T1000 (cell line): ENCODE results near the gene TM4SF1.
"Not testable (repeated sequence)": the region's sequence is repeated elsewhere in the genome, so short reads cannot be mapped to it uniquely, and the experiment has no call there.

Experiments used
- DNase-seq: peaks from one replicate; lab custom pipeline; 2025; ENCODE audit warnings: mixed read lengths; lab: John Stamatoyannopoulos, UW

Gene TM4SF1

DNA sequence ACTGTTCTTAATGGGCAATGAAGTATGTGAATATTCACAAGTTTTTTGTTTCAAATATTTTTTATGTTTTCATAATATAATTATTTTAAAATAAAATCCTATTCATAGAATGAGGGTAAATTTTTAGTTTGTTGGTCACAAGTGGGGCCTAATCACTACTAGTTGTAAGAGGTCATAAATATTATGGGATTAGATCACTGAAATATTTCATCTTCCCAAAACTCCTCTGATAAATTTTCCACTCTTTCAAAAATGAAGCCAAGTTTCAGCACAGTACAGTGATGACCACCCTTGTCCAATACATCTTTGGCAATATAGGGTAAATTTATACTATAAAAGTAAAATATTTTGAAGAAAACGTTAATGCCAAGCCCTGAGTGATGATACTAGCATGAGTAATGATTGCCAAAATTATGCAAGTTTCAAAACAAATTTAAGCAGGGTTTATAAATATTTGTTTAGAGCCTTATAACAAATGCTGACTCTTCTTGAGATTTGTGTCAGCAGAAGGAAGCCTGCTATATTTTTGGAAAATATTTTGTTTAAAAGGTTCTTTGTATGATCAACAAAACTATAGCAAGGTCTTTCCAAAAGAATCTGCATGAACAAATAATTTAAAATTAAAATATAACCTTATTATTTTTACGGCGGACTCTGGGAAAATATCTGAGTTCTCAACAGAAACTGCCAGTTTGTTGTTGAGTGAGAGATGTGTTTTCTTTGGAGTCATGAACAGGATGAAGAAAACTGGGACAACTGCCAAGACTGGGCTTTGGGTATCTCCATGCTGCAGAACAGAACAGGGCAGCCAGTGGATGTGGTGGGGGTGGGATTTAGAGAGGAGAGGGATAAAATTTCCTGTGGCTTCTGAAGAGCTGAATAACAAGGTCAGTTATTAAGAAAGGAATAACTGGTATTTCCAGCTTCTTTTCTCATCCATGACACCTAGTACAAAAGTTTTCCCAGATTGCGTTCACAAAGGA, 17.9 kb upstream of the TM4SF1 start:
- DNase-seq: no peak

DNA sequence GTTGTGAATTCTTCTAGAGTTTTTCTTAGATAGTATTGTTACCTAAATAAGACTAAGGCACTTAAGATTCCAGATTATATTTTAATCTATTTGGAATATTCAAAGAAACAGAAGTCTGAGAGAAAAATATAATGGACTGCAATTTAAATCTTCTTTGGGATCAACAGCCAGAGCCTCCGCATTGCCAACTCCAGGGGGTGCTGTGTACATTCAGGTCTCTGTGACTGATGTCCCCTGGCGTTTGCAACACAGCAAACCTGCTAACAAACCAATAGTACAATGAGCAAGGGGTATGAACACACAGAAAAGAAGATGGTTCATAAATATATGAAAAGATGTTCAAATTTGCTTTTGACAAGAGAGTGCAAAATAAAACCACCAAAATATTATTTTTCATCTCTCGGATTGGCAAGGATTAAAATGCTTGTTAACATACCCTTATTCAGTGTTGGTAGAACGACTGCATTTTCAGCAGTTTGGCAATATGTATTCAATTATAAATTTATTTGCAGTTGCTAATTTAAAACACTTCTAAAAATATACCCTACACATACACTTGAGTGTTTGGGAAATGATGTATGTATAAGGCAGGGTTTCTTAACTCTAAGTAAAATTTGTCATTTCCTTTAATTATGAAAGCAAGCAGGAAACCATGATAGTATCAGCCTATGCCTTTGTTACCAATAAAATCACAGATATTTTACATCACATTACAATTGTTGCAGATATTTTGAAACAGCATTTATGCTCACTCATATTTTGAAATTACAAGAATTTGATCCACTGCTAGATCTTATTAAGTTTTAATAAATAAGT, 16.1 kb upstream of the TM4SF1 start:
- no peak for DNase-seq

GRCh38 chr3:149391960-149392359, 14.5 kb upstream of the TM4SF1 start:
- no peak for DNase-seq

DNA sequence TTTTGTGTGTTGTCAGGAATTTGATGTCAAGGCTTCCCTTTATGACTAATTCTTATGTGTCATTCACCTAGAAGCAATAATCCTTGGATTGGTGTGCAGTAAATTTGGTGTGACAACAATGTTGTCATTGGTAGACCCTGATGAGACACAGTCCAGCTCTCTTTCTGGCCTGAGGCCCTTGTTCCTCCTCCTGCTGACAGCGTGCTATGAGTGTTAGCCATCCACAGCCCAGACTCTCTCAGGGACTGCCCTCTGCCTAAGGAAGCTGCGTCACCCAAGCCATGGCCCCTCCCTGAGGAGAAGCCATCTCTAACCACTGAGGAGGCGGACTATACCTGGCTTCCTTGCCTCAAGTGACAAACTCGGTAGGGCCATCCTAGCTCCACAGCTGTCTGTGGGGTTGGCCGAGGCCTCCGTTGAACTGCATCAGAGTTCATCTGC, 13.3 kb upstream of the TM4SF1 start:
- peak; percentile 72 for DNase-seq

GRCh38 chr3:149390294-149390693, 12.8 kb upstream of the TM4SF1 start:
- DNase-seq: no peak

DNA sequence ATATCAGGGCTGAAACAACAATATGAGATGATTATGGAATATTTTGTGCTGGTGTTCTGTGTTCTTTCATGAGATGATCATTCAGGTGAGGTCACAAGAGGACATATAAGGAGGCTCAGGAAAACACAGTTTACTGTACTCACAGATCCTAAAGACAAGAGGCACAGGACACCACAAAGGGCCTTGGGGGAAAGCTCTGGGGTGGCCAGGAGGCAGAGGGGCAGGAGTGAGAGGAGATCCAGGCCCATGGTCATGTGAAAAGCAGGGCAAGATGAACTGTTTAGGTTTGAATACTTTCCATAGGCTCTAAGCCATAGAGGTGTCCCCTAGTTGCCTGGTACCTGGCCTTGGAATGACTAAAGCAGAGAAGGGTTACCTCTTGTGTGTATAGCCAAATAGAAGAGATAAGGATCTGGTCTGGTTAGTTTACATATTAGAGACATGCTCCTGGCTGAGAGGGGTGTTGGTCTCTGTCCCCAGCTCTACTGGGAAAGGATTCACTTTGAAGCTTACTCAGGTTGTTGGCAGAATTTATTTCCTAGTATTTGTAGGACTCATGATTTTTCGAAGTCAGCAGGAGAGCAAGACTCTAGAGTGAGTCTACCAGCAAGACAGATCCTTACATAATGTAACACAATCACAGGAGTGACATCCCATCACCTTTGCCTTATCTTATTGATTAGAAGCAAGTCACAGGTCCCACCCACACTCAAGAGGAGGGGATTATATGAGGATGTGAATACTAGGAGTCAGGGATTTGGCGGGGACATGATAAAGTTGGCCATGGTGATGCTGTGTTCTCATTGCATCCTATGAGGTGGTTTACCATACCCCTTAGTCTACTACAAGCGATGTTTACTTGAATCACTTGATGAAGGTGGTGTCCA, 11.3 kb upstream of the TM4SF1 start:
- no peak for DNase-seq

DNA sequence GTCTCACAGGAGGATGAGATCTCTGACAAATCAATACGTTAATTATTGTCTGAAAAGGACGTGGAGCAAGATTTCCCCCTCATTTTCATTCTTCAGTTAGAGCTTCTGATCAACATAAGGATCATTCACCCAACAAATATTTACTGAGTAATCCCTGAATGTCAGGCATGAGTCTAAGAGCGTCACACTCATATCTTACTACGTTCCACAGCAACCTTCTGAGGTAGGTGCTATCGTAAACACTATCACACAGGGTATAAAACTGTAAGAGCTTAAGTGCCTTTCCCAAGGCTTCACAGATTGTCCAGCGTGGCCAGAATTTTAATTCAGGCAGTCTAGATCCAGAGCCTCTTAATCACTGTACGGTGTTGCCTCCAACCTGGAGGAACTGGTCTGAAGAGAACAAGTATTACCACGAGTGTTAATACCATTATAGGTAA, 10.6 kb upstream of the TM4SF1 start:
- DNase-seq: no peak

- no peak for DNase-seq
Measured at GRCh38 chr3:149386299-149386606, 8.8 kb upstream of the TM4SF1 start.

DNA sequence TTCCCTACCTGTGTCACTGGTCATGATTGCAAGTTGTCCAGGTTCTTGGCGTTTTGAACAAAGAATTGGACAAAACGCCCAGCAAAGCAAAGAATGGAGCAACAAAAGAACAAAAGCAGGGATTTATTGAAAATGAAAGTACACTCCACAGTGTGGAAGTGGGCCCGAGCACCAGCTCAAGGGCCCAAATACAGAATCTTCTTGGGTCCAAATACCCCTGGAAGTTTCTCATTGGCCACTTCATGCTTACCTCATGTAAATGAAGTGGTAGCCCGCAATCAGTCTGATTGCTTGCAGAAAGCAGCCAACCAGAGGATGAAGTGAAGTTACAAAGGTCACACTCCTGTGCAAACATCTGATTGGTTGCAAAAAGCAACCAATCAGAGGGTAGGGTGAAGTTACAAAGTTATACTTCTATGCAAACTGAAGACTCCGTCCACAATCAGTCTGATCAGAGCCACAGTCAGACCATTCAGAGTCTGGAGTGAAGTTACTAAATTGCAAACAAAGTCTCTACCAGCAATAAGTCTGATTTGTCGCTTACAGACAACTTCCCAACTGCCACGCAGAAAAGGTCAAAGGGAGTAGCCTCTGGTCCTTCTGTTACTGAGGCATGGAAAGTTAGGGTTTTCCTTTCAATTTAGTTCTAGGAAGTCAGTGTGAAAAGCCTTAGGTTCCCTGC, 8.3 kb upstream of the TM4SF1 start:
- DNase-seq: no peak

- no peak for DNase-seq
Measured at GRCh38 chr3:149384911-149385321, 7.5 kb upstream of the TM4SF1 start.

DNA sequence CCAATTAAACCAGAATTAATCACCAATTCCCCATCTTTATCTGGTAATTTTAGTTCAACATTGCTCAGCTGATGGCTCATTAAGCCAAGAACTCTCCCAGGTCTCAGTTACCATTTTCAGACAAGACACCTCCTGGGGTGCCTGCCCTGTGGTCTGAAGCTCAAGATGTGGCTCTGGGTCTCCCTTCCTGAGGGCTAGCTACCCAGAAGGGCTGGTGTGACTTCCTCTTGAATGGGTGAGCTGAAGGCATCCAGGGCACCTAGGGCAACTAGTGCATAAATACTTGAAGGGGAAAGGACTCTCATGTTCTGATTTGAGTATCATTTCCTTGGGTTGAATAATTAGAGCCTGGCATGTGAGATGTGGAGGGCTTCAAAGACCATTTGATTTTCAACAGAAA, 6.7 kb upstream of the TM4SF1 start:
- no peak for DNase-seq

DNA sequence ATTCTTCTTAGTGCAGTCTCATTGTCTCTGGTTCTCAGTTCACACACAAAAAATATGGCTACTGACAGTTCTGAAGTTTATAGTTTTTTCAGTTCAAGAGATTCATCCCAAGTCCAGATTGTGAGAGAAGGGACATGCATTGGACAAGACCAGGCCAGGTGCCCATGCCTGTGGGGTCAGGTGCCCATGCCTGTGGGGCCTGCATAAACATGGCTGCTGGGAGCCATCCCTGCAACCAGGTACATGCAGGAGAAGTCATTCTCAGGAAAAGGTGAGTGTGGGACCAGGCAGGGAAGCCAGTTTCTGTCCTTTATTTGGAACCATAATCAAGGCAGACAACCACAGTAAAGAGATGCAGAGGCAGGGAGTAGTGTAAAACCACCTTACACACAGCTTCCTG, 6.3 kb upstream of the TM4SF1 start:
- DNase-seq: no peak

GRCh38 chr3:149382518-149382917, 5.1 kb upstream of the TM4SF1 start:
- no peak for DNase-seq

- DNase-seq: no peak
Measured at GRCh38 chr3:149382101-149382467, 4.6 kb upstream of the TM4SF1 start.

DNA sequence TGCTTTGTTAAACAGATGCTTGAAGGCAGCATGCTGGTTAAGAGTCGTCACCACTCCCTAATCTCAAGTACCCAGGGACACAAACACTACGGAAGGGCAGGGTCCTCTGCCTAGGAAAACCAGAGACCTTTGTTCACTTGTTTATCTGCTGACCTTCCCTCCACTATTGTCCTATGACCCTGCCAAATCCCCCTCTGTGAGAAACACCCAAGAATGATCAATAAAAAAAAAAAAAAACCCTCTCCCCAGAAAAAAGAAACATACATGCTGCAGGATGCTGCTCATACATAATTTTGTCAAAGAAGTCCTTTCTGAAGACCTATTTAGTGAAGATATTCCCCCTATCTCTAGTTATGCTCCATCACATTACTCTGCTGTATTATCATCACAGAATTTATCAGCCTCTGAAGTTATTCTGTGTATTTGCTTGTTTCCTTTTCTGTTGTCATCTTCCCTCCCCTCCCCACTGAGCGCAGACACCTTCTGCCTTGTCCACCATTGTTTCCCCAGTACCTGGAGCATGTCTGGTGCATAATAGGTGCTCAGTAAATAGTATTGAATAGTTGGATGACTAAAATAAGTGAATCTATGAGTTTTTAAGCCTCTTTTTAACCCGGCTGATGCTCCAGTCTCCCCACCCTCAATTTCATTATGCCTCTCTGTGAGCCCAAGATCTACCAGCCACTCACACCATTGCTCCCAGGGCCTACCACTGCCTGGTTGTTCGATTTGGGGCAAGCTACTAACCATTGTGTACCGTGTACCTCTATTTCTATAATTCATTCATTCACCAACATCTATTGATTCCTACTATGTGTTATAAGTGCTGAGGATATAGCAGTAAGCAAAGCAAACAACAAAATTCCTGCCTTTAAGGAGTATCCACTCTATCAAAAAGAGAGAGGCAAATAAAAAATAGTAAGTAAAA, 4.0 kb upstream of the TM4SF1 start:
- no peak for DNase-seq

DNA sequence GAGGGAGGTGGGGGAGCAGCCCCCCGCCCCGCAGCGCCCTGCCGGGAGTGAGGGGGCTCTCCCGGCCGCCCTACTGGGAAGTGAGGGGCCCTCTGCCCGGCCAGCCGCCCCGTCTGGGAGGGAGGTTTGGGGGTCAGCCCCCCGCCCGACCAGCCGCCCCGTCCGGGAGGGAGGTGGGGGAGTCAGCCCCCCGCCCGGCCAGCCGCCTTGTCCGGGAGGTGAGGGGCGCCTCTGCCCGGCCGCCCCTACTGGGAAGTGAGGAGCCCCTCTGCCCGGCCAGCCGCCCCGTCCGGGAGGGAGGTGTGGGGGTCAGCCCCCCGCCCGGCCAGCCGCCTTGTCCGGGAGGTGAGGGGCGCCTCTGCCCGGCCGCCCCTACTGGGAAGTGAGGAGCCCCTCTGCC, 2.8 kb upstream of the TM4SF1 start:
- not testable (repeated sequence) for DNase-seq

DNA sequence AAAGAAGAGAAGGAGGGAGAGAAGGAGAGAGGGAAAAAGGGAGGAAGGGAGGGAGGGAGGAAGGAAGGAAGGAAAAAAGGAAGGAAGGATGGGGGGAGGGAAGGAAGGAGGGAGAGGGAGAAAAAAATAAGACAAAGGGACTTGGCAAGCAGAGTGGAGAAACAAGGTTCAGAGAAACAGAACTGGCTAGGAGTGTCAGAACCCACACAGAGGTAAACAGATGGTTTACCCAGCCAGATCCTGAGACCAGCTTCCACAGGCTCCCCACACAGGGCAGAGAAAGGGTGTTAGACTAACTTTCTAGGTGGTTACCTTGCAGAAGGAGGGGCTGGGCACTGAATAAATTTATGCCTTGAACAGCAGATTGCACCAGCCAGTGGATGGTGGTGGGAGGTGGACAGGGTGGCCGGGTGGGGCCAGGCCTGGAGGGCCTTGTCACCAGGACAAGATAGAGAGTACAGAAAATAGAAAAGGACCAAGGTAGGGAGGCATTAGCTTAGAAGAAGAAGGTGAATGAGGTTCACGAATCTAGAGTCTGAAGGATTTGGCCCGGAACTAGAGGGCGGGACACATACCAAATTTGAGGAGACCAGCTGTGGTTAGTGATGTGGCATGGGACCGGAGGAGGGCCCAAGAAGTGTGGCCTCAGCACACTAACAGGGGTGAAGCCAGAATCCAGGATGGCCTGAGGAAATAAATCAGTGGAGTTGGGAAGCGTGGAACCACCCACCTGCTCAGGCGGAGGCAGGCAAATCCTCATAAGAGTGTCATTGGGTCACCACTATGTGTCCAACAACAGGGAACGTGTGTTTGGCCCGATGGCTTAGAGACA, 1.2 kb upstream of the TM4SF1 start:
- no peak for DNase-seq

DNA sequence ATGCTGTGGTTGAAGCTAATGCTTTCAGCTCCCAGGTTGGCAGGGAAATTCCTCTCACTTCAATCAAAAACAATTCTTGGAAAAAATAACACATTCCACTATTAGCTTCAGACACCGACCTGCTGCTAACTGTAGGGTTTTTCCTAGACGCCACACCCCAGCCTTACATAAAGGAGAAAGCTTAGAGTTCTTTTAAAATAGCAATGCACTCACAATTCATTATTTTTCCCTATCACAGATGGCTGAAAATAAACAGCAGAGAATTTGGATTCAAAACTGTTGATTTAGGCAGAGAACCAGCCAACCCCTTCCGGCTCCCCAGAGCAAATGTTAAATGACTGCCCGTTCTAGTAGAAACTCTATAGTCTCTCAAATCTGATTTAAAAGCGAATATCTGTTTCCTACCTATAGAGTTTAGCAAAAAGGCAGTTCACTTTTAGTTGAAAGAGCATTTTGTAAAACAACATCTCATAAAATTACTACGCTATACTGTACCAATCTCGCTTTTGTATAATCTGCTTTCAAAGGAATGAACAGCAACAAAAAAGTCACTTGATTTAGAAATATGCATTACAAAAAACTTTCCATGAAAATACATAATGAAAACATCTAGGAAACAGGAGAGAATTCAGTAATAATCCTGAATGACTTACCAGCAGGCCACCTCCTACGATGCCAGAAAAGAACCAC, 586 bp downstream of the TM4SF1 start:
- DNase-seq: no peak
